Head of caudate nucleus (tissue), 42 donors: ENCODE data around the gene APC2.
"Not testable (repeated sequence)": the region's sequence is repeated elsewhere in the genome, so short reads cannot be mapped to it uniquely, and the experiment has no call there.

Source experiments
- DNase-seq, 42 donors: peaks; one replicate each; pipeline versions ENCODE4 v3.0.0 to v3.0.0-alpha.2; 2020 to 2021; ENCODE audit warnings: mixed read lengths in 7 of 42
- intact Hi-C: fragments of 100-400 bp; cut with DNase I; formaldehyde crosslinking; loops from one replicate; pipeline ENCODE4 v1.15.0; 2022

Gene APC2

DNA sequence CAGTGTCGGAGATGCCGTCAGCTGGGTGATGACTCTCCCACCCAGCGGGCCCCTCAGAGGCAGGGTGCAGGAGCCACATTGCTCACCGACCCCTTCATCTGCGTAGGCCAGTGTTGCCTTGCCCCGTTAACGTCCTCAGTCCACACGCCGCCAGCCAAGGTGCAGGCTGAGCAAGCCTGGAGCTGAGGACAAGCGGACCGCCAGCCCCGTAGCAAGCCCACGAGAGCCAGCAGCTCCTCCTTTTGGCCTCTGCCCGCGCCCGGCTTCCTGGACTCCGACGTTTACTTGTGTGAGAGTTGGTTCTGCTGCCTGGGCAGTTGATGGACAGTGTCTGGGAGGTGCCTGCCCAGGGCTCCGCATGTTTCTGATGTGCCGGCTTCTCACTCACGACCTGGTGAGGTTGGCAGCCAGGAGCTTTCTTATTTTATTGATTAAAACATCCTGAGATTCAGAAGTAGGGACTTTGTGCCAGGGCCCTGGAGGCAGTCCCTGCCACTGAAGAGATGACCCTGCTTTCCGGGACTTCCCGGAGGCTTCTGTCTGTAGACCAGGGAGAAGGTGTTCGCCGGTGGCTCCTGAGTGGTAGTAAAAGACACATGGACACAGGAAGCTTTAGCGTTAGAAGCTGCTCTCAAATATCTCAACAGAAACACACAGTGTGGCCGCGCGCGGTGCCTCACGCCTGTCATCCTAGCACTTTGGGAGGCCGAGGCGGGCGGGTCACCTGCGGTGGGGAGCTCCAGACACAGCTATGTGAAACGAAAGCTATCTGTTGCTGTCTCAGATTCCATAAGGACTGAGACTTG lies 36.7 kb upstream of the APC2 start:
- intact Hi-C loops, result no loop called here
- no peak for DNase-seq

GRCh38 chr19:1416014-1416841 lies 33.7 kb upstream of the APC2 start:
- peak in 2 of 42 donors; percentile 22 to 58 for DNase-seq
- intact Hi-C loops, result no loop called here

GRCh38 chr19:1417145-1417544 lies 32.8 kb upstream of the APC2 start:
- intact Hi-C loops, result no loop called here
- peak in 15 of 42 donors; percentile 36 to 77 (median 58) for DNase-seq

- intact Hi-C loops, result no loop called here
- DNase-seq, result peak in 5 of 42 donors; percentile 24 to 60 (median 40)
Measured at GRCh38 chr19:1417681-1418495, 32.0 kb upstream of the APC2 start.

GRCh38 chr19:1418496-1418775 lies 31.5 kb upstream of the APC2 start:
- no peak for DNase-seq
- intact Hi-C loops, result no loop called here

DNA sequence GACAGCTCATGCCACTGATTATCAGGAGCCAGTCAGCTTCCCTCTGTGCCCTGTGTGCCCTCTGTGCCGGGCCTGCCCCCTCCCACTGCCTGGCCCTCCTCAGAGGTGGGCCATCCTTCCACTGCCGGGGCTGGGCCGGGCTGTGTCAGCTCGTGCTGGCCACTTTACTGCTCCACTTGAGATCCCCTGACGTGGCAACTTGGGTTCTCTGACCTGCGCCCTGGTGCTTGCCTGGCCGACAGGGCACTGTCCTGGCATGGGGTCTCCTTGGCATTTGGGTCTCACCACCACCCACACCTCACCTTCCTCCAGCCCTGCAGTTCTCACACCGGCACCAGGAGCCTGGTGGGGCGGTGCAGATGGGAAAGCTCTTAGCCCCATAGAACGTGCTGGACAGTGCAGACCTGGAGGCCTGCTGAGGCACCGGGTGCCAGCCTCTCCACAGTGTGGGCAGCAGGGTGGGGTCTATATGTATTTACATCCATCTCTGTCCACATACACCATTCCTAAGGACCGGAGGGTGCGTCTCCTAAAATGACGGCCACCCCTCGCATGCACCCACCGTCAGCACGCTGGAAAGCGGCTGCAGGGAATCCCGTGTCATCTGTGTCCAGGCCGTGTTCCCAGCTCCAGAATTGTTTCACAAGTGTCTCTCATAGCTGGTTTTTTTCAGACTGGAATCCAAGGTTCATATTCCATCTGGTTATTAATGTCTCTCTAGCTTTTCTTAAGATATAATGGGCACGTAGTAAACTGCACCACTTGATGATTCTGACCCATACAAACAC lies 30.8 kb upstream of the APC2 start:
- intact Hi-C loops, result no loop called here
- no peak for DNase-seq

GRCh38 chr19:1420085-1420484 lies 29.8 kb upstream of the APC2 start:
- intact Hi-C loops, DNase-seq: not testable (repeated sequence)

- intact Hi-C loops, result no loop called here
- no peak for DNase-seq
Measured at GRCh38 chr19:1420590-1420989, 29.3 kb upstream of the APC2 start.

- intact Hi-C loops, result no loop called here
Measured at GRCh38 chr19:1421218-1421957, 28.5 kb upstream of the APC2 start.

DNA sequence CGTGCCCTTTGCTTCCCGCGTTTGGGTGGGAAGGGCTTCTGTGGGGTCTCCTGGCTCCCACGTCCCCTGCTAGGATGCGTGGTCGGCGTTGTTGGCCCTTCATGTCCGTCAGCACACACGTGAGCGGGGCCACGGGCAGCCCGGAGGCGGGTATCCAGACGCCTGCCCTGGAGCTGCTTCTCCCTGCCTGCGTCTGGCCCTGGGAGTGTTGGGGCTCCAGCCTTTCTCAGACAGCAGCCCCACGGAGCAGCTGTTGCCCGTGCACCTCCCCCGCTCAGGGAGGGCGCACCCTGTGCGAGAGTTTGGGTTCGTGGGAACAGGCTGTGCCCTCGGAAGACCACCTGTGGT lies 28.0 kb upstream of the APC2 start:
- no peak for DNase-seq
- intact Hi-C loops, result no loop called here

More at GRCh38 chr19:1421218-1421957, 28.5 kb upstream of the APC2 start:
- no peak for DNase-seq

DNA sequence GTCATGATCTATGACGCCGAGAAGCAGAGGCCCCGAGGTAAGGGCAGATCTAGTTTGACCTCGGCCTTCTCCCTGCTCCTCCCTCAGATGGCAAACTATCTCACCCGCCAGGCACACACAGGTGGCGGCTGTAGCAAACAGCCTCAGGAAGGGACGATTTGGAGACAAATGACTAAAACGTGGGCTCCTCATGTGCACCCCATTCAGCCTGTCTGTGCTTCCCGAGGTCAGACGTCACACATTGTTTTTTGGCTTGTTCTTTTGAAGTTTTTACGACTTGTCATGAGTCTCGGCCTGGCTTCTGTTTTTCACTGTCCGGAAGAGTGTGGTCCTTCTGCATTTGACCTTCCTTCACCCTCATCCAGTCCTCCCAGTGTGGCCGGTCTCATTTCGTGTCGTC lies 27.6 kb upstream of the APC2 start:
- no peak for DNase-seq
- intact Hi-C loops, result no loop called here

- DNase-seq, result no peak
- intact Hi-C loops, result no loop called here
Measured at GRCh38 chr19:1422943-1423342, 27.0 kb upstream of the APC2 start.

- DNase-seq, result no peak
- intact Hi-C loops, result no loop called here
Measured at GRCh38 chr19:1423436-1424191, 26.3 kb upstream of the APC2 start.

GRCh38 chr19:1424192-1424955 lies 25.5 kb upstream of the APC2 start:
- DNase-seq, result no peak
- intact Hi-C loops, result no loop called here

DNA sequence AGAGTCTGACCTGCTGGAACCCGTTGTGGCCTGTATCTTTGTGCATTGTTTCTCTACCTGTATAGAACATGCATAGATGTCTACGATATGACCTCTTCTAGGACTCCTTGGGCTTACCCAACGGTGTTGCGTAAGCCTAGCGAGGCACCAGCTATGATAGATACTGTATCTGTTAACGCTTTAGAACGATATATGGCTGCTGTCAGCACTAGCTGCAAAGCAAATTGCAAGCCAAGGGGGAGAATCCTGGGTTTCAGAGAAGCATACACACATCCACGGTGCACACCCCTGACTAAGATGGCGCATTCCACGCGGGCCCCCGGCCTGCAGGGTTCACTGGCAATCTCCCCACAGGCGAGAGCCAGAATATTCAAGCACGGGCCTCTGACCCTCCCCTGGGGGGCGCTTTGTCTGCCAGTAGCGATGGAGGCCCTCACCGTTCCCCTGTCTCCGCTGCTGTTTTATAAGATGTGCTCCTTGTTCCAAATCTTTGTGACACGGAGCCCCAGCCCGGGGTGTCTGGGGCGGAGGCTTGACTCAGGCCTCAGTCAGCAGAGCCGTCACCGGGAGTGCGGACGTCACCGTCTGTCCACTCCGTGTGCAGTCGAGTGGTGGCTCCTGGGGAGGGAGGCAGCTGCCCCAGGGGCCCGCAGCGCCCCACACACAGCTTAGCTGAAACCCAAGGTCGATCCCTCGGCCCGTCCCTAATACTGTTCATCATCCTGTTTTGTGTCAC lies 24.7 kb upstream of the APC2 start:
- intact Hi-C loops, result no loop called here
- DNase-seq, result no peak

GRCh38 chr19:1425902-1426301 lies 24.0 kb upstream of the APC2 start:
- no peak for DNase-seq

More at GRCh38 chr19:1425902-1426301, 24.0 kb upstream of the APC2 start:
- intact Hi-C loops, result no loop called here
